ENCODE data around the gene NCBP2L. TPM values are rescaled to one million over a fixed set of nuclear protein-coding genes. Genes with fewer than 3 reads are reported as not detected.
"Not testable (repeated sequence)": the region's sequence is repeated elsewhere in the genome, so short reads cannot be mapped to it uniquely, and the experiment has no call there.

NCBP2L gene
- total RNA-seq, 1 donor from 2014 or later, result not detected

- ATAC-seq (peak; percentile 95), DNase-seq (ENCODE audit: missing footprints) (peak; percentile 87)
- intact Hi-C loops (cut with DNase I), result loop anchor here (1.0 to 5.0 kb wide), 4 partner anchors 48 to 116 kb away; no protein-coding TSS in a partner anchor
Observed at GRCh38 chrX:107775734-107776511, 1.6 kb upstream of the NCBP2L start, which contains the start of gene TSC22D3. Gene TSC22D3 (minus strand): TSS chrX:107775787. CDS start chrX:107775419, 368 bp downstream.

DNA sequence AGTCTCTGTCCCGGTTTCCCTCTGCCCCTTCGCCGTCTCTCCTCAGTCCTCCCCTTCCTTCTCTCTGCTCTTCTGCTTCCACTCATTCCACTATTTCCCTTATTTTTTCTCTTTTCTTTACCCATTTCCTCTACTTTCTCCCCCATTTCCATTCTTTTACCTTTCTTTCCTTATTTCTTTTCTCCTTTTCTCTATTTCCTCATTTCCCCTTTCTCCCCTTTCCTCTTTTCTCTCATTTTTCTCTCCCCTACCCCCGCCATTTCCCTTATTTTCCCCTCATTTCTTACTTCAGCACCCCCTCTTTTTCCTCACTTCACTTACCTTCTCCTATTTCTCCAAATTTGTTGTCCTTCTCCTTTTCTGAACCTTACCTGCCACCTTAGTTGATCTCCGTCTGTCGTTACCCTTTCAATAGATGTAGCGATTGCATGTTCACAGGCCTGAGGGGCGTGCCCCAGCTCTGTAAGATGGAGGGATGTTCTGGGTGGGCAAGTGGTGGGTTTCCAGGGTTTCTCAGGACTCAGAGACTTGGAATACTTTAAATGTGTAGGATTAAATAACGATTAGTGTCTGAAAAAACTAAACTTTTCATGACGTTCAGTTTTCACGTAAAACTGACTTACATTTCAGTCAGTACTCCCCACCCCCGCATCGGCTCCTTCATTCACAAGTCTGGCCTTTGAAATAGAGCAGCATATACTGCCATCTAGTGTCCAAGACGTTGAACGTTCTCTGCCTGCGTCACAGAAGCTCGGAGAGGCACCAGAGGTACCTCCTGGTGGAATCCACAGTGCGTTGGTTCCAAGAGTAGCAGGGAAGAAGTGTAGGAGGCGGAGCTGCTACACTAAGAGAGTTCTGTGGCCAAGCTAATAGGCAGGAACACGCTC is 641 bp upstream of the NCBP2L start:
- ATAC-seq (peak; percentile 80), DNase-seq (ENCODE audit: missing footprints) (peak; percentile 81)
- intact Hi-C loops (cut with DNase I), result loop anchor here (1.0 to 5.0 kb wide), 5 partner anchors 49 to 118 kb away; no protein-coding TSS in a partner anchor

- intact Hi-C loops (cut with DNase I), result no loop called here
- DNase-seq (ENCODE audit: missing footprints) (no peak), ATAC-seq (no peak)
Observed at GRCh38 chrX:107780525-107780924, 3.0 kb downstream of the NCBP2L start.

DNA sequence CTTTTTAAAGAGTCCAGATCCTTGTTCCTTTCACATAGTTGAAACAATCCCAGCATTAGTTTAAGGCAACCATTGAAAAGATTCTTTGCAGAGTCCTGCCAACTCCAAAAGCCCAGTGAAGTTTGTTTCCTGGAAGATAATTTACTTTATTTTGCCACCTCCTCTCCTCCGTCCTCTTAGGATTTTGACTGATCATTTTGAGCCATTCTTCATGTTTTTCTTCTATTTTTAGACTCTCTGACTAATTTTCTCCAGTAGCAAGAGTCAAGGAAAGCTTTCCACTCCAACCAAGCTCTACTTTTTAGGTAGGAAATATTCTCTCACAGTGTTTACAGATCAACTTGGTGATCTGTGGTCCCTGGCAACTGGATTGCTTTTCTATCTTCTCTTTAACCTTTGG is 10.3 kb downstream of the NCBP2L start:
- intact Hi-C loops (cut with DNase I), result no loop called here
- no peak for ATAC-seq
- no peak for DNase-seq (ENCODE audit: missing footprints)

GRCh38 chrX:107804427-107804826 is 26.9 kb downstream of the NCBP2L start:
- ATAC-seq (no peak), DNase-seq (ENCODE audit: missing footprints) (no peak)
- intact Hi-C loops (cut with DNase I), result no loop called here

GRCh38 chrX:107805179-107805578 is 27.6 kb downstream of the NCBP2L start:
- DNase-seq (ENCODE audit: missing footprints) (no peak), ATAC-seq (no peak)
- intact Hi-C loops (cut with DNase I), result no loop called here

DNA sequence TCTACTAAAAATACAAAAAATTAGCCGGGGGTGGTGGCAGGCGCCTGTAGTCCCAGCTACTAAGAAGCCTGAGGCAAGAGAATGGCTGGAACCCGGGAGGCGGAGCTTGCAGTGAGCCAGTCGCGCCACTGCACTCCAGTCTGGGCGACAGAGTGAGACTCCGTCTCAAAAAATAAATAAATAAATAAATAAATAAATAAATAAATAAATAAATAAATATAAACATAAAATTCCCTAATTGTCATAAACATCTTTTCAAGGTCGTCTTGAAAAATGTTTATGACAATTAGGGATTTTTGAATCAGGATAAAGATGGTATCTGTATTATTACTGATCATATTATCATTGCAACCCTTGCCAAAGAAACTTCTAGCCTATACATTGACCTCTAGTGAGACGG is 32.5 kb downstream of the NCBP2L start:
- DNase-seq (ENCODE audit: missing footprints); ATAC-seq; intact Hi-C loops (cut with DNase I): not testable (repeated sequence)

- intact Hi-C loops (cut with DNase I), result no loop called here
- DNase-seq (ENCODE audit: missing footprints), result no peak
- ATAC-seq, result no peak
Observed at GRCh38 chrX:107818900-107819521, 41.5 kb downstream of the NCBP2L start.

DNA sequence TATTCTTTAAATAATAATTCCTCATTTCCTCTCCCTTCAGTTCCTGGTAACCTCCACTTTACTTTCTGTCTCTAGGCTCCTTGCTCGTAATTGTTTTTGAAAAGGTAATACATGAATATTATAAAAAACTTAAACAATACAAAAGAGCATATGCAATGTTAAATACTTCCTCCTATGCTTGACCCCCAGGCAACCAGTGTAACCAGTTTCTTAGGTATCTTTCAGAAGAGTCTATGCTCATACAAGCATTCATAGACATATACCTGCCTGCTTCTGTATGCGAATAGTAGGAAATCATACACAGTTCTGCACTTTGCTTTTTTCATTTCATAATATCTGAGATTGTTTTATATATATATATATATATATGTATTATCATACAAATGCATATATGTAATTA is 45.5 kb downstream of the NCBP2L start:
- DNase-seq (ENCODE audit: missing footprints) (no peak), ATAC-seq (no peak)
- intact Hi-C loops (cut with DNase I), result no loop called here

DNA sequence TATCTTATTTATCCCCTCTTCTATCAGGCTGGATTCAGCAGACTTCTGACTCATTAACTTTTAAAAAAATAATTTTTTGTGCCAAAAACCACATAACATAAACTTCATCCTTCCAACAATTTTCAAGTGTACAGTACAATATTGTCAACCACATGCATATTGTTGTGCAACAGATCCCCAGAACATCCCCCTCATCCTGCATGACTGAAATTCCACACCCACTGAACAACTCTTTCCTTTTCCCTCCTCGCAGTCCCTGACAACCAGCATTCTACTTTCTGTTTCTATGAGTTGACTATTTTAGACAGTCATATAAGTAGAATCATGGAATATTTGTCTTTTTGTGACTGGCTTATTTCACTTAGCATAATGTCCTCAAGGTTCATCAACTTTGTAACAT is 45.9 kb downstream of the NCBP2L start:
- DNase-seq (ENCODE audit: missing footprints) (no peak), ATAC-seq (no peak)
- intact Hi-C loops (cut with DNase I), result no loop called here

DNA sequence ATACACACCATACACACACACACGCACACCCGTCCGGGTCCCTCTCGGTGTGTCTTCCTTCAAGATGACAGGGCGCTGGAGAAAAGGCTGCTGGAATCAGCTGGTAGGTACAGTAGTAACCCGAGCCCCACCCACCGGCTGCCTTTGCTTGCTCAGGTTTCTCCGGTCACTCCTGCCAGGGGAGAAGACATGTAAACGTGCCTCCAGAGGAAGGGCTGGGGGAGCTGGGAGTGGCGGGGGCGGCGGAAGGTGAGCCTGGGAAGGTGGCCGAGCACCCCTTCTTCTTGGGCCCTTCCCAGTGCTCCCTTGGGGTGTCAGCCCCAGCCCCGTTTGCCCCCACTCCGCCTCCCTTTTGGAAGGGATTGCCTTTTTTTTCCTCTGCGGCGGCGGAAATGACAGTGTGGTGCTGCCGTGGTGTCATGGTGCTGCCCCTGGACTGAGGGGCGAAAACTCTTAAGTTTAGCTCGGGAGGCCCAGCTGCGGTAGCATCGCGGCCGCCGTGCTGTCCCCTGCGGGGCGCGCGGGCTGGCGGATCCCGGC is 48.2 kb downstream of the NCBP2L start, which contains the start of gene MID2:
Gene MID2, plus strand, starts transcription at position 169 of the 540 bp plus-strand sequence. CDS start 561 bp downstream, outside the sequence.
- ATAC-seq (peak; percentile 55), DNase-seq (ENCODE audit: missing footprints) (peak; percentile 71)
- intact Hi-C loops (cut with DNase I), result loop anchor here (2.0 kb wide), 1 partner anchor 55 kb away; no protein-coding TSS in a partner anchor

DNA sequence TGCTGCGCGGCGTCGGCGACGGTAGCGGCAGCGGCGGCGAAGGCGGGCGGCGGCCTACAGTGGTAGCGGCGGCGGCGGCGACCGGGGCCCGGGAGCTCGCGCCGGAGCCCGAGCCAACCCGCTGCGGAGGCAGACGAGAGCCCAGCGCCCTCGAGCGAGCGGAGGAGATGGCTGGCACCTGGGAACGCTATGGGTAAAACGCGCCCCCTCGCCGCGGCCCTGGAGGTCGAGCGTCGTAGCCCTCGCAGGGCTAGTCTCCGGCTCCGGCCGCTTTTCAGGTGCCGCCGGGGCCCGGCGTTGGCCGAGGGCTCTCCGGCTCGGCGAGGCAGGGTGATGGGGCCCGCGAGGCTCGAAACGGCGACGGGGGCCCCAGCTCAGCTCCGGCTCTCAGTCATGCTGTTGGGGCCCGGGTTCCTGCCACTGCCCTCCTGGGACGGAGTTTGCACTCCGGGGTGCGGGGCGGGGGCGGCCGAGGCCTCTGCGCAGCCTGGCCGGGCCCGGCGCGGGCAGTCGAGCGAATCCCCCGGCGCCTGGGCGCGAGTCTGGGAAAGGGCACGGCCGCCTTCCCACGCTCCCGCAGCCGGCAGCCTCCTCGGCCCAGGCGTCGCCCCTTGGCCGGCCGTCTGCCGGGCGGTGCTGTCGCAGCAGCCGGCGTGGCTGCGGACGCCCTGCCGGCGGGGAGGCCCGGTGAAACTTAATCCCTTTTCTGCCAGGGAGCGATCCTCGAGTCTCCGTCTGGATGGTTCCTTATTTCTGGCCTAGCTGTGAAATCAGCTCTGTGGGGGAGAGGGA is 48.9 kb downstream of the NCBP2L start:
- intact Hi-C loops (cut with DNase I), result loop anchor here (2.0 kb wide), 1 partner anchor 56 kb away; no protein-coding TSS in a partner anchor
- peak; percentile 78 for ATAC-seq
- DNase-seq (ENCODE audit: missing footprints), result peak; percentile 73

GRCh38 chrX:107827030-107827831 is 49.7 kb downstream of the NCBP2L start:
- ATAC-seq (no peak), DNase-seq (ENCODE audit: missing footprints) (no peak)
- intact Hi-C loops (cut with DNase I), result loop anchor here (2.0 kb wide), 1 partner anchor 56 kb away; no protein-coding TSS in a partner anchor

DNA sequence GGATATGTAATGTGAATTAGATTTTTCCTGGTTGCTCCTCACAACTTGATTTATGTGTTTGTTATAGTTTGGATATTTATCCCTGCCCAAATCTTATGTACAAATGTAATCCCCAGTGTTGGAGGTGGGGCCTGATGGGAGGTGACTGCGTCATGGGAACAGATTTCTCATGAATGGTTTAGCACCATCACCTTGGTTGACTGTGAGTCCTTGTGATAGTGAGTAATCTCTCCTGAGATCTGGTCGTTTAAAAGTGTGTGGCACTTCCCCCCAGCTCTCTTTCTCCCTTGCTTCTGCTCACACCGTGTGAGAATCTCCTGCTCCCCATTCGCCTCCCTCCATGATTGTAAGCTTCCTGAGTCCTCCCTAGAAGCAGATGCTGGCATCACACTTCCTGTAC is 50.3 kb downstream of the NCBP2L start:
- intact Hi-C loops (cut with DNase I), result loop anchor here (2.0 kb wide), 1 partner anchor 57 kb away; no protein-coding TSS in a partner anchor
- ATAC-seq (no peak), DNase-seq (ENCODE audit: missing footprints) (no peak)

- no peak for DNase-seq (ENCODE audit: missing footprints)
- ATAC-seq, result no peak
- intact Hi-C loops (cut with DNase I), result no loop called here
Observed at GRCh38 chrX:107829878-107830277, 52.3 kb downstream of the NCBP2L start.

DNA sequence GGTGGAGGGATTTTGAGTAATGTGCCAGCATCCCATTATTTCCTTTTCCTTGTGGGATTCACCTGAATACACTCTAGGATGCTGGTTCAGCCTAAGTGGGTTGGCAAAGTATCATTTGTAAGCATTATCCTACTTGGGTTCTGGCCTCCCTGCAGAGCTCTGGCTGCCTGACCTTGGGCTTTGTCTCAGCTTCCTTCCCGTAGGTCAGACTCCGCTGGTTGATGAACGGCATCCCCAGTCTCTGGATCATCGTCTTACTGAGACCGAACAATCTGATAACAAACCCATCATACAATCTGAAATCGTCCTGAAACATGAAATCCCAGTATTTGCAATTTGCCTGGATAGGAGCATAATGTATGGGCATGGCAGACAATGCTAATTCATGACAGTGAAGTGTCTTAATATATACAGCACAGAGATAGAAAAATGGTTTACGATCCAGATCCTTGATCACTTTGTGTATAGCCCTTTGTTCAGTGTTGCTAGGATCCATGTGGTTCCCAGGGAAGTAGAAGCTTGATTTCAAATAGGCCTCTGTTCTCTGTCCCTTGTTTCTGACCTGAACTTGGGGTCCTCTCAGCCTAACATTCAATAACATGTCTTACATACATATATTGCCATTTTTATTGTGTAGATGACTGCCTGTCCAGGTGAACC is 53.7 kb downstream of the NCBP2L start:
- intact Hi-C loops (cut with DNase I), result no loop called here
- DNase-seq (ENCODE audit: missing footprints), result no peak
- no peak for ATAC-seq
